ENCODE results near the gene ITPR1.

The ITPR1 gene

GRCh38 chr3:4780545-4780957, 287.4 kb downstream of the ITPR1 start:
- ChIA-PET CTCF (interaction anchor here (0.9 to 1.0 kb wide), 2 partner anchors 71 to 196 kb away, joined by 3 read pairs; no protein-coding TSS in a partner anchor), POLR2A (no interaction called here)
- no peak for DNase-seq (ENCODE audit: extremely low spot score)
- TF ChIP-seq PKNOX1 (IDR thresholded peaks at IDR 0.05), result no peak
- no peak for TF ChIP-seq ARNT (IDR thresholded peaks at IDR 0.05)
- TF ChIP-seq ZNF384 (IDR thresholded peaks at IDR 0.05), result no peak
- TF ChIP-seq L3MBTL2 (conservative IDR thresholded peaks at IDR 0.05), result no peak
- no peak for TF ChIP-seq FOXM1 (IDR thresholded peaks at IDR 0.05; ENCODE audit: borderline replicate concordance)
- TF ChIP-seq HDGF (IDR thresholded peaks at IDR 0.05; ENCODE audit: borderline replicate concordance), result no peak
- TF ChIP-seq TARDBP (IDR thresholded peaks at IDR 0.05), result no peak
- TF ChIP-seq FOXK2 (IDR thresholded peaks at IDR 0.05), result no peak
- no peak for TF ChIP-seq ELF4 (IDR thresholded peaks at IDR 0.05)

GRCh38 chr3:4782095-4782494, 288.9 kb downstream of the ITPR1 start:
- ChIA-PET CTCF (no interaction called here), POLR2A (no interaction called here)
- TF ChIP-seq ZNF384 (IDR thresholded peaks at IDR 0.05), result no peak
- no peak for TF ChIP-seq PKNOX1 (IDR thresholded peaks at IDR 0.05)
- no peak for TF ChIP-seq FOXM1 (IDR thresholded peaks at IDR 0.05; ENCODE audit: borderline replicate concordance)
- no peak for TF ChIP-seq BHLHE40 (IDR thresholded peaks at IDR 0.05; ENCODE audit: borderline replicate concordance)
- no peak for TF ChIP-seq CTBP1 (IDR thresholded peaks at IDR 0.05; ENCODE audit: borderline replicate concordance)
- no peak for TF ChIP-seq TARDBP (IDR thresholded peaks at IDR 0.05)
- no peak for TF ChIP-seq SUZ12 (IDR thresholded peaks at IDR 0.05)
- no peak for TF ChIP-seq ARNT (IDR thresholded peaks at IDR 0.05)
- no peak for TF ChIP-seq FOXA1 (IDR thresholded peaks at IDR 0.05)
- TF ChIP-seq NFRKB (IDR thresholded peaks at IDR 0.05), result no peak
- TF ChIP-seq L3MBTL2 (conservative IDR thresholded peaks at IDR 0.05), result no peak
- no peak for TF ChIP-seq FOXK2 (IDR thresholded peaks at IDR 0.05)
- no peak for DNase-seq (ENCODE audit: extremely low spot score)

GRCh38 chr3:4785551-4785950, 292.4 kb downstream of the ITPR1 start:
- TF ChIP-seq ARNT (IDR thresholded peaks at IDR 0.05) (no peak), L3MBTL2 (conservative IDR thresholded peaks at IDR 0.05) (no peak)
- ChIA-PET POLR2A (no interaction called here), CTCF (interaction anchor here (1.1 kb wide), 1 partner anchor 63 kb away, joined by 3 read pairs; no protein-coding TSS in a partner anchor)
- DNase-seq (ENCODE audit: extremely low spot score), result no peak

- POLR2A ChIA-PET, result no interaction called here
- CTCF ChIA-PET, result no interaction called here
- TF ChIP-seq FOXK2 (IDR thresholded peaks at IDR 0.05), result no peak
- DNase-seq (ENCODE audit: extremely low spot score), result no peak
These were observed 293.3 kb downstream of the ITPR1 start for GRCh38 chr3:4786431-4786830.

- DNase-seq (ENCODE audit: extremely low spot score), result no peak
- TF ChIP-seq ARNT (IDR thresholded peaks at IDR 0.05) (no peak), FOXK2 (IDR thresholded peaks at IDR 0.05) (no peak), L3MBTL2 (conservative IDR thresholded peaks at IDR 0.05) (no peak), ZNF384 (IDR thresholded peaks at IDR 0.05) (no peak), LEF1 (IDR thresholded peaks at IDR 0.05; ENCODE audit: borderline replicate concordance) (no peak), PKNOX1 (IDR thresholded peaks at IDR 0.05) (no peak), SUZ12 (IDR thresholded peaks at IDR 0.05) (no peak), NFRKB (IDR thresholded peaks at IDR 0.05) (no peak), SP1 (IDR thresholded peaks at IDR 0.05) (no peak), BHLHE40 (IDR thresholded peaks at IDR 0.05; ENCODE audit: borderline replicate concordance) (no peak), TARDBP (IDR thresholded peaks at IDR 0.05) (no peak), FOXM1 (IDR thresholded peaks at IDR 0.05; ENCODE audit: borderline replicate concordance) (no peak), FOXA1 (IDR thresholded peaks at IDR 0.05) (no peak), CTBP1 (IDR thresholded peaks at IDR 0.05; ENCODE audit: borderline replicate concordance) (no peak), ELF4 (IDR thresholded peaks at IDR 0.05) (no peak), HDGF (IDR thresholded peaks at IDR 0.05; ENCODE audit: borderline replicate concordance) (no peak)
- ChIA-PET CTCF (no interaction called here), POLR2A (no interaction called here)
These were observed 298.2 kb downstream of the ITPR1 start for GRCh38 chr3:4791358-4791757.

- DNase-seq (ENCODE audit: extremely low spot score), result no peak
- CTCF ChIA-PET, result no interaction called here
- no peak for TF ChIP-seq FOXK2 (IDR thresholded peaks at IDR 0.05)
- TF ChIP-seq BHLHE40 (IDR thresholded peaks at IDR 0.05; ENCODE audit: borderline replicate concordance), result no peak
- TF ChIP-seq FOXM1 (IDR thresholded peaks at IDR 0.05; ENCODE audit: borderline replicate concordance), result no peak
- no peak for TF ChIP-seq ARNT (IDR thresholded peaks at IDR 0.05)
- TF ChIP-seq LEF1 (IDR thresholded peaks at IDR 0.05; ENCODE audit: borderline replicate concordance), result no peak
- TF ChIP-seq SUZ12 (IDR thresholded peaks at IDR 0.05), result no peak
- no peak for TF ChIP-seq PKNOX1 (IDR thresholded peaks at IDR 0.05)
- no peak for TF ChIP-seq FOXA1 (IDR thresholded peaks at IDR 0.05)
- TF ChIP-seq ELF4 (IDR thresholded peaks at IDR 0.05), result no peak
- POLR2A ChIA-PET, result no interaction called here
These were observed 300.2 kb downstream of the ITPR1 start for GRCh38 chr3:4793311-4793710.

- CTCF ChIA-PET, result no interaction called here
- TF ChIP-seq CTBP1 (IDR thresholded peaks at IDR 0.05; ENCODE audit: borderline replicate concordance) (no peak), L3MBTL2 (conservative IDR thresholded peaks at IDR 0.05) (no peak), FOXM1 (IDR thresholded peaks at IDR 0.05; ENCODE audit: borderline replicate concordance) (no peak), ZNF384 (IDR thresholded peaks at IDR 0.05) (no peak), FOXK2 (IDR thresholded peaks at IDR 0.05) (no peak), ELF4 (IDR thresholded peaks at IDR 0.05) (no peak), ARNT (IDR thresholded peaks at IDR 0.05) (no peak), PKNOX1 (IDR thresholded peaks at IDR 0.05) (no peak), SP1 (IDR thresholded peaks at IDR 0.05) (no peak), TARDBP (IDR thresholded peaks at IDR 0.05) (no peak), FOXA1 (IDR thresholded peaks at IDR 0.05) (no peak), NFRKB (IDR thresholded peaks at IDR 0.05) (no peak), HDGF (IDR thresholded peaks at IDR 0.05; ENCODE audit: borderline replicate concordance) (no peak)
- POLR2A ChIA-PET, result no interaction called here
- no peak for DNase-seq (ENCODE audit: extremely low spot score)
These were observed 301.2 kb downstream of the ITPR1 start for GRCh38 chr3:4794331-4794730.

Data from HEK293T (cell line).